HG03095 (cell line): ENCODE measurements around the gene CDH12.
"Not testable (repeated sequence)": the region's sequence is repeated elsewhere in the genome, so short reads cannot be mapped to it uniquely, and the experiment has no call there.

ENCODE experiments used
- ATAC-seq: cut with Tn5 transposase; IDR thresholded peaks from one replicate; pipeline ENCODE4 v1.9.1; 2021; ENCODE audit warnings: moderate library complexity; ENCODE audit not compliant: unreplicated experiment

The CDH12 gene

DNA sequence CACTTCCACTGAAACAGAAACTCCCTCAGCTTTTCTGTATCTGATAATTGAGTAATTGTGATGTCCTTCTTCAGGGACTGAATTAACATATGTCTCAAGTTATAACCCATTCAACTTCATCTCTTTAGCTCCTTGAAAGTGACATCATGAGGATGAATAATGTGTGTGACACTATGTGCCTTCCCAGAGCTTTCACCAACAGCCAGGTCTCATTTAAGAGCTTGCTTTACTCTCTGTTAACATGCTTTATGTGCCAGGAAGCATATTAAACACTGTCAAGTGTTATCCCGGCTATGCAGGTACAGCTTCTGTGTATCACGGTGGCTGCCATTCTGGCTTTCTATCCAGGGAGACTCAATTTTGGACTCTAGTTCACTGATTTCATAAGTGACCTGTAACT is 799.9 kb downstream of the CDH12 start:
- no peak for ATAC-seq

DNA sequence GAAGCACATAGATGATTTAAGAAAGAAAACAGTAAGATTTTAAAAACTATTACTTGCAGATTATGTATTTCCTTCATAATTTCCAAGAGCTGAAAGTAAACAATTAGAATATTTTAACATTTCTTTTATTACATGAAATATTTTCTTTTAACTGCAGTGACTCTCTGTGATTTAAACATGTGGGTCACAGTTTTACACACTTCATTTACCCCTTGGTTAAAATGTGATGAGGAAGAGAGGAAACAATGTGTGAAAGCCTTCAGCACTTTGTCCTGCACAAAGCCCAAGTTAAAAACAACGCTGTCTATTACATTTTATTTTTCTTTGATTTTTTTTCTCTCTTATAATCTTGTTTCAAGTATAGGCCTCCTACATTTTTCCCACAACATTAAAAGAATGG is 801.3 kb downstream of the CDH12 start:
- no peak for ATAC-seq

DNA sequence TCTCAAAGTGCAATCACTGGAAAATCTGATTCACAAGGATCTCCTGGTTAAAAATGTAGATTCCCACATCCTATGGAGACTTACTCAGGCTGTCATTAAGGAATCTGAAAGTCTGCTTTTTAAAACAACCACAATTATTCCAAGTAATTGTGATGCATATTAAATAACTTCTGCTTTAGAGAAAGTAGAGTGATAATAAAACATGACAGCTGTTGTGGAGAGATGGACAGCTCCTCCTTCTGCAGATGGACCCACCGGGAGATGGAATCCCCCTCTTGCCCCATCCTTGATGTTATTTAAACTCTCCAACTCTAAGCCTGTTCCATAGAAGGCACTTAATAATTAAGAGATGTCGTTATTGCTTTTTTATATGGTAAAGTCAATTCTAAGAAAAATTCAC is 802.2 kb downstream of the CDH12 start:
- no peak for ATAC-seq

DNA sequence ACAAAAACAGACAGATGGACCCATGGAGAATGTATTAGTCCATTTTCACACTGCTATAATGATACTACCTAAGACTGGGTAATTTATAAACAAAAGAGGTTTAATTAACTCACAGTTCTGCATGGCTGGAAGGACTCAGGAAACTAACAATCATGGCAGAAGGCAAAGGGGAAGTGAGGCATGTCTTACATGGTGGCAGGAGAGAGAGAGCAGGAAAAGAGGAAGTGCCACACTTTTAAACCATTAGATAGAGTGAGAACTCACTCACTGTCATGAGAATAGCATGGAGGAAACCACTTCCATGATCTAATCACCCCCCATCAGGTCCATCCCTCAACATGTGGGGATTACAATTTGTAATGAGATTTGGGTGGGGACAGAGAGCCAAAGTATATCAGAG is 808.9 kb downstream of the CDH12 start:
- no peak for ATAC-seq

DNA sequence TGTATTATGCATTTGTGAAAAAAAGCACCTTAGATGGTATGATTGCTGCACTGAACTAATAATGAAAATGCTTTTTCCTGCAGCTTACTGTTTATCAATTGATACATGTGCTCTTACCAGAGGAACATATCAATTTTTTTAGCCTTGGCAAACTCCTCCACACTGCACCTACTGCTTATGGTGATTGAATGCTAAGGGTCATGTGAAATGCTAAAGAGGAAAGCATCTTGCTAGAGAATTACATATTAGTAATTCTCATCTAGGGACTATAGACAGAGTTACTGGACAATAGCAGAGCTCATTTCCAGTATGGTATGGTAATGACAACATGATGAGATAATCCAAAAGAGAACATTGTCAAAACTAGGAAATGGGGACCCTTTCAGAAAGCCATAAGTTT is 817.1 kb downstream of the CDH12 start:
- ATAC-seq = no peak

DNA sequence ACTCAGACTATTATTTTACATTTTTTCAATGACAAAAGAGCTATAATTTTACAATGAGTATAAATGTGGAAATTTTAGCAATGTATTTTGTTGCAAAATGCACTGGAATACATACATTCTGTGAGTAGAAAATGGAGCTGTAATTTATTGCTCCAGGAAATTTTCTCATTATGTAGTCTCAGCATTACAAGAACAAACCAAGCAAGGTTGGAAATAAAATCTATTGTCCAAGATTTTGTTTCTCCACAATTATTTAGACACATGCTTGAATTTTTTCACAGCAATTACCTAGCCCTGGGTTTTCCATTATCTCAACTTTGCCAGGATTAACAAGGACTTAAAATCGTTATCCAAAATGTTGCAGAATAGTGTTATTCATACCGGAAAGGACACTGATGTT is 820.1 kb downstream of the CDH12 start:
- ATAC-seq = no peak

DNA sequence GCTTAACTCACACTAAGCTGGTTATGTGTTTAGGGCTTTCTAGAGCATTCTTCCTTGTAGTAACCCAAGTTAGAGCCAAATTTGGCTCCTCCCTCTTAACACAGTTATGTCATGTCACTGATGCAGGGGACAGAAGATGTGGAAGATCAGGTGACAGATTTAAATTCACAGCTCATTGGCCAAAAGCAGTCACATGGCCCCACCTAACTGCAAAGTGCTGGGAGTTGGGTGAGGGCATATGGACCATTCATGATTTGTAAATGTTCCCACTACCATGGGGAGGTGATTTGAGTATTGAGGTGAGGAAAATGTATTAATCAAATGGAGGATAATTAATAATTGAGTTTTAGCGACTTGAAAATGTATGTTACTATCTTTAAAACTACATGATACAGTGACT is 829.4 kb downstream of the CDH12 start:
- ATAC-seq = no peak

DNA sequence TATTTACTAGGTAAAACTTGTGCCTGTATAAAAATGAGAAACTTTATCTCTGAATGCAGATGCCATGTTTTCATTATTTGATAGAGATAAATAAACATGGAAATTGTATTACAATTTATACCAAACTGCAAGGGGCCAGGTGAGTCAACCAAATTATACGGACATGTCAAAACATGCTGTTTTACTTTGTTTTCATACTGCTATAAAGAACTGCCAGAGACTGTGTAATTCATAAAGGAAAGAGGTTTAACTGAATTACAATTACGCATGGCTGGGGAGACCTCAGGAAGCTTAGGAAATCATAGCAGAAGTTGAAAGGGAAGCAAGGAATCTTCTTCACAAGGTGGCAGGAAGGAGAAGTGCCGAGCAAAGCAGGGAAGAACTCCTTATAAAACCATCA is 840.3 kb downstream of the CDH12 start:
- not testable (repeated sequence) for ATAC-seq

DNA sequence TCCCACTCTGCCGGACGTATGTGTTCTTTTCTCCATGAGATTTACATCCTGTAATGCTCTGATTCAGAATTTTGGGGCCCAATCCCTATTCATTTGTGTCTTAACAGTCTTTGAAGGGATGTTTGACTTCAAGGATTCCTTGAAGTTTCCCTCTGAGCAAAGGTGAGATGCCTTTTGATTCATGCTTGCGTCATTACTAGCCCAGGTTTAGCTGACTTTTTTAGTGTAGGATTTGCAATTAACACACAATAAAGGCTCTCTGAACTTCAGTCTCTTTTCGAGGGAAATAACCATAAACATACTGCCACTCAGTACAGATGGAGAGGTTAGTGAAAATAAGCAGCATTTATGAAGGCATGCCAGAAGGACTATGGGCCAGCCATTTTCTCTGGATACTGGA is 842.3 kb downstream of the CDH12 start:
- not testable (repeated sequence) for ATAC-seq

DNA sequence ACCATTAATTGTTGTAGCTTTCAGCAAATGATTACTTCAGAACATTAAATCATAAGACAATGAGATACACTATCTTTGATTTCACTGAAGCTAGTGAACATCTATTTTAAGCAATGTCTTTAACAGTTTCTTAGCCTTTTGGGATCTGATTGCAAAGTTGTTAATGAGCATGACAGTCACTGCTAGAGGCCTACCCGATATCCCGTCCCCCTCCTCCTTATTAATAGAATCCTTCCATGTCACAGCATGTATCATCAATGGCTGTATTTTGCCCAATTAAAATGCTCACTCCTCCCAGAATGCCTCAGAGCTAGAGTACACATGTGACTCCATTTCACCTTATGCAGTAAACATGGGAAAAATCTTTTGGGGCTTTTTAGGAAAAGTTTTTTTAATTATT is 852.0 kb downstream of the CDH12 start:
- not testable (repeated sequence) for ATAC-seq

DNA sequence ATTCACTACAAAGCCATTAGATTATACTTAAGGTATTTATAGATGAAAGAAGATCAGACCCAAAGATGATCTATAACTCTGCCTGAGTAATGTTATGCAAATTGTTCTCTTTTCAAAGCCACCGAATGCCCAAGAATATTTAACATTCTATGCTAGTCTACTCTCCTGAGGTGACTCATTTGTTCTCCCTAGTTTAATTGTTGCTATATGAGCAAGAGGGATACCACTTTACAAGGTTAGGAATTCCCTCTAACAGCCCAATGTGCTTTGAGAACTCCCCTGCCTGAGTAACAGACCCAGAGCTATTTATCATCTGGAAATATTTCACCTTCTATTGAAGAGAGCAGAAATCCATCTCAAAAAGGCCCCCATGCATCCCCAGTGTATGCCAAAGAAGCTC is 867.3 kb downstream of the CDH12 start:
- not testable (repeated sequence) for ATAC-seq

DNA sequence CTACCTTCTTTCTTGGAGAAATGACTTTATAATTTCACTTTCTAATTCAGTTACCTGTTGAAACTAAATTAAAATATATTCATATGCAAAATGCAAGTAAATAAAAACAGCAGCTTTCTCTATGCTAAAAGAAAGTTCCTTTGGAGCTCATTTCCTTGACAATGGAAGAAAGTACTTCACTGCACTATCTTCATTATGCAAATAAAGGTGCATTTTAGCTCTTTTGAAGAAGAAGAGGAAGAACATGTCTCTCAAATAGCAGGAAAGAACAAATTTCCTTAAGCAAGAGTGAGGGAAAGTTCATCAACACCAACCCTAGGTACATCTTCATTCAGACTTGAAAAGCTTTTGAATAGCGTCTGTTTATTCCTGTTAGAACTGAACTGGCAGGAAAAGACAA is 901.6 kb downstream of the CDH12 start:
- not testable (repeated sequence) for ATAC-seq

DNA sequence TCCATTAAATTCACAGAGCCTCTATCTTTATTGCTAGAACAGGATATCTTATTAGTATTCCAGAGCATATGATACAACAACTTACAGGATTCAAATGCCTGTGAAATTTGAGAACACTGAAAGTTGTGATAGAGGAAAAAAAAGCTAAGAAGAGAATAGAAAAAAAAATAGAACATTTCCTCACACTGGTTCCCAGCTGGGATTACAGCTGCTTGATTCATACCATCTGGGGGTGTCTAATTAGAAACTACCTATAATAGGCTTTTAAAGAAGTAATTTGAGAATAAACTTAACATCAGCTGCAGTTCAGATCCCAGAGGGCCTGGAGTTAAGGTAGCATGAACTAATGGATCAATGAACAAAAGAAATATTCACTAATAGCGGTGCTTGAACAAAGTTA is 922.0 kb downstream of the CDH12 start:
- ATAC-seq = no peak

DNA sequence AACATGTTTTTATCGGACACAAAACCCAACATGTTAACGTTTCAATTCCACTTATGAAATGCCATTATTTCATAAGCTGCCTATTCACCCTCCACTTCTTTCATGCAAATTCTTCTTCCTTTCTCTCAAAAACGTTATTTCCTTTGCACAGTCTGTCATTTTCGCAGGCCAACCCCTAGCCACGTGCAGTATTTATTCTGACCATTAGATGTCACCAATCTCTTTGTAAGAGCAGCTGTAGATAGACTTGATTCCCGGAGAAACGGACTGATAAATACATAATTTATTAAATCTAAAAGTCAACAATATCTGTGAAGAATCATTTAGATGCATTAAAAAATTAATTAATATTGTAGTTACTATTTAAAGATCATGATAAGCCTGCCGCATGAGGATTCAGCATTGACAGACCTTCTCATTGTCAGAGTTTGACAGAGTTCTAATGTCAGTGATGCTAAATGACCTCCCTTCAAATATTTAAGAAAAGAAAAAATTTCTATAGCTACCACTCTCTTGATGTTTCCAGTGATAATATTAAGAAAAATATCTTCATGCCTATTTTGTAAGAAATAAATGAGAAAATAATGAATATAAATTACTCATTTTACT is 933.6 kb downstream of the CDH12 start:
- peak; percentile 96 for ATAC-seq

DNA sequence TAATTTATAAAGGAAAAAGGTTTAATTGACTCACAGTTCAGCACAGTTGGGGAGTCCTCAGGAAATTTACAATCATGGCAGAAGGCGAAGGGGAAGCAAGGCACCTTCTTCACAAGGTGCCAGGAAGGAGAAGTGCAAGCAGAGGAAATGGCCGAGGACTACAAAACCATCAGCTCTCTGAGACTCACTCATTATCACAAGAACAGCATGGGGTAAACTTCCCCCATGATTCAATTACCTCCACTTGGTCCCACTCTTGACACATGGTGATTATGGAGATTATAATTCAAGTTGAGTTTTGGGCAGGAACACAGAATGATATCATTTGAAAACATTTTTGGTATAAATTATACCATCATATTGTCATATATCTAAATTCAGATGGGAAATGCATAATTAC is 934.7 kb downstream of the CDH12 start:
- no peak for ATAC-seq

DNA sequence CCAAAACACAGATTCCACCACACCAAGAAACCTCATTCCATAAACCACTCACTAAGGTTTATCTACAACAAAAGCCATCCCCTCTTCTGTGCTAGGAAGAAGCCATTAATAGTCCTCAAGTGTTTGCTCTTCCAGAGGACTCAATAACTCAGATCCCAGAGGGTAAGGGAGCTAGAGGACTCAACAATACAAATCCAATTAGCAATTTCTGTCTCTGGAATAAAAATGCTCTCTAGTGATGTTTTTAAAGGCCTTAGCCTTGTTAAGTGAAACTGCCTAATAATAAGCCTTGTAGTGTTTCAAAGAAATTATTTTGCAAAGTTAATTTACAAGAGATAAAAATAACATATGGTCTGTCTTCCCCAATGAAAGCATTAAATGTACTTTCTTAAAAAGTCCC is 942.4 kb downstream of the CDH12 start:
- no peak for ATAC-seq

DNA sequence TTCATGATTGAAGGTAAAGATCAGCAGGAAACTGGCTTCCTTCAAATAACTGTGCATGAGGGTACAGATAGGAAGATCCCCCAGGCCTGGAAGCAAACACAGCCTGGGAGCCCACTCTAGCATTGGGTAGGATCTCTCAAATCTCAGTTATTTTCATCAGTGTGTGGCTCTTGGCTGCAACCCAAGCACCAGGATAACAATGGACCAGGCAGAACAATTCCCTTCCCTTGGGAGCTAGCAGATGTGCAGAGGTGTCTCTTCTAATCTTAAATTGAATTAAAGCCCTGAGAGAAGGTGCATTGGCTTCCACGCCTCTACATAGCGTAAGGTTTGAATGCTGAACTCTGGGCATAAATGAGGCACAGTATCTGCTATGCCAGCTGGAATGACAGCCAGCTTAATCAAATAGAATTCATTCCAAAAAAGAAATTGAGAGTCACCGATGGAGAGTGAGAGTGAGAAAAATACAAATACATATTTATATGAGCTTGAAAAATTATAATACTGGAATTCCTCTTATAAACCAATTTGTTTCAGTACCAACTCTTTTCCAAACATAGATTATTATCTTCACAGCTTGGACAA is 957.3 kb downstream of the CDH12 start:
- ATAC-seq = no peak

DNA sequence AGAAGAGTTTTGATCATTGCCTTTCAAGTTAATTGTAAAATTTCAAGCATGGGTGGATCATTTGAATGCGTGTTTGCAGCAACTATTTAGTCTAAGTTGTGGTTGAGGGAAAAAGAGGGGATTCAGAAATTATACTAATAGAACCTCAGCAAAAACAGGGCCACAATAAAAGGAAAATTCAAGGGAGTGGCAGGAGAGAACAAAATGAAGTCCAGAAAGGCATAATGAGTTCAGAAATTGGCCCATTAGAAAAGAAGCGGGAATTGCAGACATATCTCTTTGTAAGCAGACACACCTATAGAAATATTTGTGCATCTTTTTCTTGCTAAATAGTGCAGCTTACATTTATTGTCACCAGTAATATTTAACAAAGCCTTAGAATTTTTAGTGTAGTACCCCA is 960.0 kb downstream of the CDH12 start:
- no peak for ATAC-seq

DNA sequence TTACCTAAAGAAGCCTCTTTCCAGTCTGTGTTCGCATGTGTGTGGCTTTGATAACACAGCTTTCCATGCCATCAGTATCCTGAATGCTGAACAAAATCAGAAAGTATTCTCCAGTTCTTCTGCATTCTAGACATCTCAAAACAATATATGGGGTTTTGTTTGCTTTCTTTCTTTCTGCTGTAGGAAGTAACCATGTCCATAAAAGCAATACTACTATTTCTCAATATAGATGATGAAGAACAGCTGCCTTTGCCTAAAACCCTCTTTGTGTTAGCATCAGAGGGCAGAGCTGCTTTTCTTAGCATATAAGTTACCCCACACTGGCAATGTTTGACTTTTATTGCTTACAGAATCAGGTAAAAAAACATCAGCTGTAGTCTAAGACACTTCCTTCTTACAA is 963.6 kb downstream of the CDH12 start:
- ATAC-seq = no peak

DNA sequence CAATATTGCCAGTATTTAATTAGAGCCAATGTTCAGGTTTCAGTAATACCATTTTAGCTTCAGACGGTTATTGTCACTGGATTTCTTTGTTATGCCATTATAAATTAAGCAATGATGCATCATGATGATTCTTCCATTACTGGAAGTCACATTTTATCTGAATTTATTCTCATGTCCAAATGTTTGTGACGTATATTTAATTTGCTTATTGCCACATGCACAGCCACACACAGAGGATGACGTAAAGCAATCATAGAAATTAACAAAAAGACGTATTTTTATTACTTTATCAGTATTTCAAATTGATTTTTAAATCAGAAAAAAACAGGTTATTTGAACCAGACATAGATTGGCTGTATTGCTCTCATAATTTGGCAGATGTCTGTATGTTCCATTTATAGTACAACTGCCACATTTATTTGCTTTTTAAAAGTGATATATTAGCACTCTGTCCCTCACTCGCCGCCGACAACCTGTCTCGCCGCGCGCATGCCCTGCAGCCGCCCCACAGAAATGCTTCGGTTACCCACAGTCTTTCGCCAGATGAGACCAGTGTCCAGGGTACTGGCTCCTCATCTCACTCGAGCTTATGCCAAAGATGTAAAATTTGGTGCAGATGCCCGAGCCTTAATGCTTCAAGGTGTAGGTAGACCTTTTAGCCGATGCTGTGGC is 970.9 kb downstream of the CDH12 start:
- no peak for ATAC-seq

DNA sequence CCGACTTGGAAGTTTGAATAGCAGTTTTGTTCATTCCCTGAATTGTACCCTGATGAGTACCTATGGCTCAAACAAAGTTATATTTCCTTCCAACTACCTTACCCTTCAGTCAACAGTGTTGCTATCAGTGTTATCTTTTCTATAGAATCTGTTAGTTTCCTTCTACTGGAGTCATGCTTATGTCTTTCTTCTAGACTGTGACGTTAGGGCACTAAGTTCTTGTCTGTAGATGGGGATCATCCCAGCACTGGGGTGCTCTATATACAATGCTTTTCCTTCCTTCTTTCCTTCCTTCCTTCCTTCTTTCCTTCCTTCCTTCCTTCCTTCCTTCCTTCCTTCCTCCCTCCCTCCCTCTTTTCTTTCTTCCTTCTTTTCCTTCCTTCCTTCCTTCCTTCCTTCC is 973.0 kb downstream of the CDH12 start:
- no peak for ATAC-seq

DNA sequence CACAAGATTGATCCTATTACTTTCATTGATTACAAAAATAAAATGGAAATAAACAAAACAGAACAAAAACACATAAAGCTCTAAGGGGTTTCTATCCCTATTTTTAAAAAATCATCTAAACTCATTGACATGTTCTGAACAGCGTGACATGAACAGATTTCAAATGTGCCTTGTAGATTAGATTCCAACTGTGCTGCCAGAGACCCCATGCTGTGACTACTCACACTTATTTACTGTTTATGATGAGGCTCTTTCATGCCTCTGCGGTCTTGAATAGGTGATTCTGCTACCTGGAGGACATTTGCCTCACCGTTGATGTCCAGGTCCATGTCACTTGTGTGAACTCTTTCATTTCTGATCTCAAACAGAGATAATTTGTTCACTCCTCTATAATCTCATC is 990.2 kb downstream of the CDH12 start:
- ATAC-seq = no peak

DNA sequence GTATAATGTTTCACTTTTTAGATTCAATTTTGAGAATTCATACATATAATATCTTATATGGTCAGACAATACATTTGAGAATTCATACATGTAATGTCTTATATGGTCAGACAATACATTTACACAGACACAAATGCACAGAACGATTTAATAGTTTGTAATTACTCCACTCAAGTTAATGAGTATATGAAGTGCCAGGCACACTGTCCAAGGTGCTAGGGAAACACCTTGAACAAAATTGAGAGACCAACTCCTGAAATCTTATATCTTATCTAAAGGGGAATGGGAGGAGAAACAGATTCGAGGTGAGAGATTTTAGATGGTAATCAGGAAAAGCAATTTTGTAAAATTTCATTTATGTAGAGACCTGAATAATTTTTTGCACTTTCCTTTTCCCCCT is 994.7 kb downstream of the CDH12 start:
- no peak for ATAC-seq
